Effector memory CD8-positive, alpha-beta T cell (primary cell): ENCODE data around the gene DDX28.
"Not testable (repeated sequence)": the region's sequence is repeated elsewhere in the genome, so short reads cannot be mapped to it uniquely, and the experiment has no call there.

Source experiments
- ATAC-seq: fragments of 150-1000 bp; cut with Tn5 transposase; replicated peaks from 2 replicates; pipeline ENCODE4 v1.10.0; 2021; ENCODE audit warnings: mild to moderate bottlenecking, moderate library complexity
- DNase-seq, 3 experiments: peaks; one replicate each; pipeline ENCODE4 v3.0.0; 2021
- H3K27ac Mint-ChIP-seq, 2 donors: one replicate each; pipeline ENCODE4 v1.8.0; 2022; ENCODE audit warnings: mild to moderate bottlenecking in 2 of 2, mixed read lengths in 2 of 2, moderate library complexity in 2 of 2
- H3K27me3 Mint-ChIP-seq, 2 donors: one replicate each; pipeline ENCODE4 v1.8.0; 2022; ENCODE audit warnings: mixed read lengths in 2 of 2
- H3K36me3 Mint-ChIP-seq: one replicate; pipeline ENCODE4 v1.8.0; 2022; ENCODE audit warnings: mild to moderate bottlenecking, moderate library complexity, mixed read lengths; ENCODE audit not compliant: insufficient read depth
- H3K4me1 Mint-ChIP-seq, 2 donors: one replicate each; pipeline ENCODE4 v1.8.0; 2022; ENCODE audit warnings: low read depth in 2 of 2, mixed read lengths in 2 of 2
- H3K4me3 Mint-ChIP-seq, 2 donors: one replicate each; pipeline ENCODE4 v1.8.0; 2022; ENCODE audit warnings: mild to moderate bottlenecking in 2 of 2, mixed read lengths in 2 of 2, moderate library complexity in 2 of 2
- H3K9me3 Mint-ChIP-seq, 2 donors: one replicate each; pipeline ENCODE4 v1.8.0; 2022; ENCODE audit warnings: mixed read lengths in 2 of 2

Gene DDX28

GRCh38 chr16:68022278-68022727 is 729 bp downstream of the DDX28 start:
- DNase-seq (no peak), ATAC-seq (no peak)
- no peaks in the 10 kb centered on the region for H3K27me3 Mint-ChIP-seq
- peaks cover 12 to 19% of the 10 kb centered on the region in 2 donors for H3K4me1 Mint-ChIP-seq
- H3K9me3 Mint-ChIP-seq, result no peaks in the 10 kb centered on the region
- H3K27ac Mint-ChIP-seq, result peak overlapping the region; percentile 85 to 94
- H3K36me3 Mint-ChIP-seq, result peaks cover 37% of the 10 kb centered on the region
- peak overlapping the region; percentile 84 to 93 for H3K4me3 Mint-ChIP-seq

GRCh38 chr16:68021490-68021889 is 1.5 kb downstream of the DDX28 start:
- Mint-ChIP-seq H3K27me3 (no peaks in the 10 kb centered on the region), H3K27ac (peak overlapping the region in 1 of 2 donors; percentile 85), H3K36me3 (peaks cover 35% of the 10 kb centered on the region), H3K9me3 (no peaks in the 10 kb centered on the region), H3K4me3 (peak overlapping the region; percentile 84 to 93), H3K4me1 (peaks cover 12 to 19% of the 10 kb centered on the region in 2 donors)
- no peak for ATAC-seq
- no peak for DNase-seq

GRCh38 chr16:68019167-68019680 is 3.8 kb downstream of the DDX28 start:
- H3K27me3 Mint-ChIP-seq, result no peaks in the 10 kb centered on the region
- H3K36me3 Mint-ChIP-seq, result peaks cover 34% of the 10 kb centered on the region
- ATAC-seq, result no peak
- no peaks in the 10 kb centered on the region for H3K9me3 Mint-ChIP-seq
- peaks cover 12 to 19% of the 10 kb centered on the region in 2 donors for H3K4me1 Mint-ChIP-seq
- H3K27ac Mint-ChIP-seq, result no peak overlapping the region
- no peak for DNase-seq
- H3K4me3 Mint-ChIP-seq, result no peak overlapping the region

- H3K27me3 Mint-ChIP-seq, result no peaks in the 10 kb centered on the region
- H3K27ac Mint-ChIP-seq, result peak within 1 kb of the TSS in 1 of 2 donors; percentile 60
- no peaks in the 10 kb centered on the region for H3K9me3 Mint-ChIP-seq
- H3K36me3 Mint-ChIP-seq, result peaks cover 4% of the 10 kb centered on the region
- H3K4me1 Mint-ChIP-seq, result peaks cover 0 to 4% of the 10 kb centered on the region in 2 donors
- H3K4me3 Mint-ChIP-seq, result no peak within 1 kb of the TSS
- ATAC-seq (no peak), DNase-seq (no peak)
These were observed 7.4 kb downstream of the DDX28 start, which contains the start of gene DPEP2NB for GRCh38 chr16:68015681-68016080. TSS of gene DPEP2NB (minus strand) at chr16:68015911. CDS start at chr16:68015770, 141 bp downstream.

- H3K27me3 Mint-ChIP-seq, result no peaks in the 10 kb centered on the region
- H3K9me3 Mint-ChIP-seq, result no peaks in the 10 kb centered on the region
- no peaks in the 10 kb centered on the region for H3K36me3 Mint-ChIP-seq
- DNase-seq (no peak), ATAC-seq (peak; percentile 65)
- H3K27ac Mint-ChIP-seq, result peak overlapping the region in 1 of 2 donors; percentile 44
- peaks cover 0 to 4% of the 10 kb centered on the region in 2 donors for H3K4me1 Mint-ChIP-seq
- H3K4me3 Mint-ChIP-seq, result no peak overlapping the region
These were observed 9.6 kb downstream of the DDX28 start for GRCh38 chr16:68013440-68013839.

GRCh38 chr16:68009872-68010271 is 13.2 kb downstream of the DDX28 start:
- H3K27me3 Mint-ChIP-seq, ATAC-seq, H3K4me3 Mint-ChIP-seq, H3K9me3 Mint-ChIP-seq, DNase-seq, H3K36me3 Mint-ChIP-seq: not testable (repeated sequence)
- H3K4me1 Mint-ChIP-seq, result peaks cover 11 to 16% of the 10 kb centered on the region in 2 donors
- peak overlapping the region; percentile 71 to 87 for H3K27ac Mint-ChIP-seq

GRCh38 chr16:68009157-68009735 is 13.8 kb downstream of the DDX28 start:
- H3K36me3 Mint-ChIP-seq, result no peaks in the 10 kb centered on the region
- no peak for DNase-seq
- H3K27me3 Mint-ChIP-seq, result no peaks in the 10 kb centered on the region
- H3K9me3 Mint-ChIP-seq, result no peaks in the 10 kb centered on the region
- ATAC-seq, result no peak
- no peak overlapping the region for H3K4me3 Mint-ChIP-seq
- peak overlapping the region; percentile 69 to 71 for H3K27ac Mint-ChIP-seq
- peaks cover 12 to 16% of the 10 kb centered on the region in 2 donors for H3K4me1 Mint-ChIP-seq

GRCh38 chr16:68005786-68006286 is 17.2 kb downstream of the DDX28 start:
- peak overlapping the region; percentile 62 to 63 for H3K4me3 Mint-ChIP-seq
- peak; percentile 27 to 43 (median 38) for DNase-seq

GRCh38 chr16:68005211-68005610 is 17.8 kb downstream of the DDX28 start:
- Mint-ChIP-seq H3K27ac (peak overlapping the region; percentile 94 to 97), H3K36me3 (no peaks in the 10 kb centered on the region), H3K27me3 (no peaks in the 10 kb centered on the region), H3K9me3 (no peaks in the 10 kb centered on the region), H3K4me1 (peaks cover 19 to 23% of the 10 kb centered on the region in 2 donors), H3K4me3 (peak overlapping the region in 1 of 2 donors; percentile 62)
- DNase-seq (no peak), ATAC-seq (no peak)

More at GRCh38 chr16:68005786-68006286, 17.2 kb downstream of the DDX28 start:
- Mint-ChIP-seq H3K36me3 (no peaks in the 10 kb centered on the region), H3K4me1 (peaks cover 14 to 16% of the 10 kb centered on the region in 2 donors), H3K27me3 (no peaks in the 10 kb centered on the region), H3K27ac (peak overlapping the region; percentile 94 to 97), H3K9me3 (no peaks in the 10 kb centered on the region)
- ATAC-seq, result peak; percentile 96

GRCh38 chr16:68003031-68003430 is 20.0 kb downstream of the DDX28 start:
- Mint-ChIP-seq H3K4me1 (peaks cover 35 to 37% of the 10 kb centered on the region in 2 donors), H3K9me3 (no peaks in the 10 kb centered on the region), H3K27me3 (no peaks in the 10 kb centered on the region), H3K27ac (no peak overlapping the region), H3K36me3 (no peaks in the 10 kb centered on the region), H3K4me3 (no peak overlapping the region)
- ATAC-seq (no peak), DNase-seq (no peak)

GRCh38 chr16:68000450-68000849 is 22.6 kb downstream of the DDX28 start:
- DNase-seq, result no peak
- Mint-ChIP-seq H3K4me3 (peak overlapping the region; percentile 70 to 78), H3K36me3 (peaks cover 3% of the 10 kb centered on the region), H3K27me3 (no peaks in the 10 kb centered on the region), H3K27ac (peak overlapping the region; percentile 85 to 87), H3K4me1 (peaks cover 25 to 29% of the 10 kb centered on the region in 2 donors), H3K9me3 (no peaks in the 10 kb centered on the region)
- ATAC-seq, result no peak

- Mint-ChIP-seq H3K36me3 (peaks cover 3% of the 10 kb centered on the region), H3K9me3 (no peaks in the 10 kb centered on the region), H3K4me1 (peaks cover 24 to 29% of the 10 kb centered on the region in 2 donors), H3K27me3 (no peaks in the 10 kb centered on the region), H3K4me3 (peak overlapping the region; percentile 70 to 78), H3K27ac (peak overlapping the region; percentile 85 to 87)
- no peak for DNase-seq
- no peak for ATAC-seq
These were observed 23.0 kb downstream of the DDX28 start for GRCh38 chr16:67999985-68000384.

GRCh38 chr16:67998779-67999688 is 24.0 kb downstream of the DDX28 start, which contains the start of gene DPEP2:
TSS of gene DPEP2 (minus strand) at chr16:67999484. CDS start at chr16:67993212, 6,272 bp downstream.
- ATAC-seq (peak; percentile 96), DNase-seq (peak; percentile 26 to 33 (median 32))
- H3K36me3 Mint-ChIP-seq, H3K27me3 Mint-ChIP-seq, H3K9me3 Mint-ChIP-seq: not testable (repeated sequence)
- Mint-ChIP-seq H3K4me1 (peaks cover 24 to 26% of the 10 kb centered on the region in 2 donors), H3K4me3 (peak within 1 kb of the TSS; percentile 70 to 78), H3K27ac (peak within 1 kb of the TSS; percentile 85 to 87)
